ENCODE measurements around the gene CACNA1H.

The CACNA1H gene

GRCh38 chr16:1158456-1159324 lies 5.8 kb downstream of the CACNA1H start:
- no peak for DNase-seq (ENCODE audit: low read depth)

GRCh38 chr16:1159325-1159972 lies 6.5 kb downstream of the CACNA1H start:
- no peak for DNase-seq (ENCODE audit: low read depth)

- no peak for DNase-seq (ENCODE audit: low read depth)
Observed at GRCh38 chr16:1159973-1160772, 7.3 kb downstream of the CACNA1H start.

- no peak for DNase-seq (ENCODE audit: low read depth)
Observed at GRCh38 chr16:1160773-1161348, 8.0 kb downstream of the CACNA1H start.

GRCh38 chr16:1162701-1163566 lies 10.0 kb downstream of the CACNA1H start:
- DNase-seq (ENCODE audit: low read depth): no peak

- no peak for DNase-seq (ENCODE audit: low read depth)
Observed at GRCh38 chr16:1163567-1164055, 10.7 kb downstream of the CACNA1H start.

- no peak for DNase-seq (ENCODE audit: low read depth)
Observed at GRCh38 chr16:1164382-1164781, 11.5 kb downstream of the CACNA1H start.

- no peak for DNase-seq (ENCODE audit: low read depth)
Observed at GRCh38 chr16:1164975-1165374, 12.1 kb downstream of the CACNA1H start.

GRCh38 chr16:1165511-1165910 lies 12.6 kb downstream of the CACNA1H start:
- no peak for DNase-seq (ENCODE audit: low read depth)

GRCh38 chr16:1167276-1168107 lies 14.6 kb downstream of the CACNA1H start:
- DNase-seq (ENCODE audit: low read depth): no peak

GRCh38 chr16:1168837-1169236 lies 15.9 kb downstream of the CACNA1H start:
- no peak for DNase-seq (ENCODE audit: low read depth)

GRCh38 chr16:1169285-1170075 lies 16.6 kb downstream of the CACNA1H start:
- DNase-seq (ENCODE audit: low read depth): no peak

- DNase-seq (ENCODE audit: low read depth): no peak
Observed at GRCh38 chr16:1170076-1170418, 17.1 kb downstream of the CACNA1H start.

- DNase-seq (ENCODE audit: low read depth): no peak
Observed at GRCh38 chr16:1171001-1171400, 18.1 kb downstream of the CACNA1H start.

- DNase-seq (ENCODE audit: low read depth): no peak
Observed at GRCh38 chr16:1171854-1172428, 19.0 kb downstream of the CACNA1H start.

GRCh38 chr16:1172651-1173050 lies 19.7 kb downstream of the CACNA1H start:
- no peak for DNase-seq (ENCODE audit: low read depth)

GRCh38 chr16:1173788-1174451 lies 21.0 kb downstream of the CACNA1H start:
- DNase-seq (ENCODE audit: low read depth): no peak
